SK-N-MC (cell line): ENCODE results near the gene TNK2.
A peak's percentile ranks its signal among the peaks of the same experiment; 100 is the strongest.
"Not testable (repeated sequence)": the region's sequence is repeated elsewhere in the genome, so short reads cannot be mapped to it uniquely, and the experiment has no call there.

Experiments used
- DNase-seq: peaks from one replicate; pipeline ENCODE4 v3.0.0-alpha.2; 2011; ENCODE audit warnings: low read depth, low spot score
- H3K27ac ChIP-seq: fragments of 200-600 bp; sonication (generic); 2 replicates; pipeline ENCODE4 v1.5.1; 2016; ENCODE audit warnings: mixed run types
- H3K36me3 ChIP-seq: fragments of 200-600 bp; sonication (generic); 2 replicates; pipeline ENCODE4 v1.6.1; 2017; ENCODE audit warnings: antibody characterized with exemption, low read length, mixed read lengths; ENCODE audit not compliant: insufficient read depth
- H3K4me3 ChIP-seq: fragments of 200-600 bp; sonication (generic); 2 replicates; pipeline ENCODE4 v1.5.1; 2016
- H3K9ac ChIP-seq: fragments of 200-600 bp; sonication (generic); 2 replicates; pipeline ENCODE4 v1.8.0; 2017; ENCODE audit warnings: mixed run types, mixed read lengths; ENCODE audit not compliant: insufficient read length
- H3K9me3 ChIP-seq: fragments of 200-600 bp; sonication (generic); 2 replicates; pipeline ENCODE4 v1.6.1; 2017; ENCODE audit warnings: low read depth, mild to moderate bottlenecking, antibody characterized with exemption, low read length, moderate library complexity, mixed read lengths
- EZH2 ChIP-seq: fragments of 200-600 bp; sonication (generic); IDR thresholded peaks from one replicate; pipeline ENCODE4 v1.6.1; 2017; ENCODE audit warnings: antibody characterized with exemption
- FOXP2 ChIP-seq: optimal IDR thresholded peaks from 2 replicates; pipeline ENCODE3; 2011; ENCODE audit warnings: mild to moderate bottlenecking, moderate library complexity; ENCODE audit not compliant: insufficient read depth; ENCODE audit errors: extremely low read length, control extremely low read depth
- POLR2AphosphoS5 ChIP-seq: IDR thresholded peaks from 2 replicates; pipeline ENCODE4 v1.6.1; 2012; ENCODE audit warnings: mild to moderate bottlenecking, low read depth, low read length, borderline replicate concordance

The TNK2 gene

GRCh38 chr3:195939526-195940470 lies 31.4 kb upstream of the TNK2 start:
- not testable (repeated sequence) for H3K9ac ChIP-seq, H3K27ac ChIP-seq, H3K4me3 ChIP-seq, H3K9me3 ChIP-seq, H3K36me3 ChIP-seq, DNase-seq

GRCh38 chr3:195933044-195933430 lies 24.7 kb upstream of the TNK2 start:
- DNase-seq, H3K9me3 ChIP-seq, H3K27ac ChIP-seq, H3K36me3 ChIP-seq, H3K4me3 ChIP-seq, H3K9ac ChIP-seq: not testable (repeated sequence)

- H3K27ac ChIP-seq: no peak overlapping the region
- H3K4me3 ChIP-seq: no peak overlapping the region
- no peaks in the 10 kb centered on the region for H3K9me3 ChIP-seq
- no peak overlapping the region for H3K9ac ChIP-seq
- no peak for TF ChIP-seq FOXP2
- no peak for DNase-seq
- no peaks in the 10 kb centered on the region for H3K36me3 ChIP-seq
Measured at GRCh38 chr3:195932418-195933043, 24.2 kb upstream of the TNK2 start.

DNA sequence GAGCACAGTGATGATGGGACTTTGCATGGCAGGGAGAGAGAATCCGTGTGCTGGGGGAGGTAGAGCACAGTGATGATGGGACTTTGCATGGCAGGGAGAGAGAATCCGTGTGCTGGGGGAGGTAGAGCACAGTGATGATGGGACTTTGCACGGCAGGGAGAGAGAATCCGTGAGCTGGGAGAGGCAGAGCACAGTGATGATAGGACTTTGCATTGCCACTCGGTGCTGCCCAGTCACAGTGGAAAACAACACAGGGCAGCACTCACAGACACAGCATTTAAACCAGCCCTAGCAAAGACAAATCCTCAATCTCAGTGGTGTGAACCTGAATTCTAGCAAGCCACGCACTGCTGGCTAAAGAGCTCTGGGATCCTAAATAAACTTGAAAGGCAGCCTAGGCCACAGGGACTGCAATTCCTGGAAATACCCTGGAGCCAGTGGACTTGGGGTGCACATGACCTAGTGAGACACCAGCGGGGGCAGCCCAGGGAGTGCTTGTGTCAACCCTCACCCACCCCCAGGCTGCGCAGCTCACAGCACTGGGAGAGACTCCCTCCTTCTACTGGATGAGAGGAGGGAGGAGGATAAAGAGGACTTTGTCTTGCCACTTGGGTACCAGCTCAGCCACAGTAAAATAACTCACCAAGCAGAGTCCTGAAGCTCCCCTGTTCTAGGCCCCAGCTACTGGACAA lies 23.4 kb upstream of the TNK2 start:
- Histone ChIP-seq H3K9ac (no peak overlapping the region), H3K4me3 (no peak overlapping the region), H3K27ac (no peak overlapping the region), H3K36me3 (no peaks in the 10 kb centered on the region), H3K9me3 (no peaks in the 10 kb centered on the region)
- TF ChIP-seq POLR2AphosphoS5 (no peak), EZH2 (no peak), FOXP2 (no peak)
- DNase-seq: no peak

GRCh38 chr3:195929452-195929851 lies 21.1 kb upstream of the TNK2 start:
- H3K9me3 ChIP-seq: no peaks in the 10 kb centered on the region
- DNase-seq: no peak
- no peak for TF ChIP-seq POLR2AphosphoS5
- no peak for TF ChIP-seq EZH2
- TF ChIP-seq FOXP2: no peak
- H3K9ac ChIP-seq: no peak overlapping the region
- no peak overlapping the region for H3K27ac ChIP-seq
- H3K36me3 ChIP-seq: no peaks in the 10 kb centered on the region
- H3K4me3 ChIP-seq: no peak overlapping the region

GRCh38 chr3:195921334-195921791 lies 13.0 kb upstream of the TNK2 start:
- Histone ChIP-seq H3K9me3 (no peaks in the 10 kb centered on the region), H3K36me3 (no peaks in the 10 kb centered on the region), H3K27ac (no peak overlapping the region), H3K9ac (no peak overlapping the region), H3K4me3 (peak overlapping the region; percentile 32)
- TF ChIP-seq EZH2 (no peak), FOXP2 (no peak), POLR2AphosphoS5 (no peak)
- no peak for DNase-seq

- H3K27ac ChIP-seq: no peak overlapping the region
- TF ChIP-seq EZH2: no peak
- TF ChIP-seq FOXP2: no peak
- TF ChIP-seq POLR2AphosphoS5: no peak
- no peaks in the 10 kb centered on the region for H3K9me3 ChIP-seq
- no peak overlapping the region for H3K4me3 ChIP-seq
- H3K36me3 ChIP-seq: no peaks in the 10 kb centered on the region
- no peak for DNase-seq
- no peak overlapping the region for H3K9ac ChIP-seq
Measured at GRCh38 chr3:195918176-195918575, 9.8 kb upstream of the TNK2 start.

DNA sequence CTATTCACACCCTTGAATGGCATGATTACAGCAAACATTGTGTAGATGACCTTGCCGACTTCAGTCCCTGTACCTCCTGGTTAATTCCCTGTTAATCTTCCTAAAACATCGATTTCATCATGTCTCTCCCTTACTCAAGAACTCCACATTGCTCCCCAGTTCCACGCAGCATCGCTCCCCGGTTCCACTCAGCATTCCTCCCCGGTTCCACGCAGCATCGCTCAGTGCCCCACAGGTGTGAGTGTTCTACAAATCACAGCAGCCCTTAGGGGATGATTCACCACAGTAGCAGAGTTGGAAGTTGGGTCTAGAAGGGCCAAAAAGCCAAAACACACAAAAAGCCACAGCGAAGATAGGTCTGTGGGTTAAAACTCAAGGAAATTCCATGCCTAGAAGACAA lies 8.6 kb upstream of the TNK2 start:
- no peaks in the 10 kb centered on the region for H3K36me3 ChIP-seq
- no peak overlapping the region for H3K27ac ChIP-seq
- H3K9ac ChIP-seq: no peak overlapping the region
- H3K9me3 ChIP-seq: no peaks in the 10 kb centered on the region
- TF ChIP-seq FOXP2 (no peak), EZH2 (no peak), POLR2AphosphoS5 (no peak)
- no peak overlapping the region for H3K4me3 ChIP-seq
- DNase-seq: no peak

DNA sequence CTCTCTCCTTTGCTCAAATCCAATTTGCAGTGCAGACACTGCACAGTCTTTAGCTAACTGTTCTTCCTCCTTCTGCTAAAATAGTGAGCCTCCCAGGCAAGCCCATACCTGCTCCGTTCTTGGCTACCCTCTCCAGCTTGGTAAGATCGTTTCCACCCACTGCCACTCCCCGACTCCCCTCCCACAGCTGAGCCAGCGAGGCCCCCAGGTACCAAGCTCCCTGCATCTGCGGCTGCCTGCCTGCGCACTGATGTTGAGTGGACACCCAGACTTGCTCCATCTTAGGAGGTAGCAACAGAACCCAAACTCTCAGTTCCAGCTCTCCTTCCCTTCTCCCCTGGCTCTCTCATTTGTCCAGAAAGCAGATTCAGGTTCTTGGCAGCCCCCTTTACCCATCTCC lies 7.9 kb upstream of the TNK2 start:
- H3K27ac ChIP-seq: no peak overlapping the region
- no peak overlapping the region for H3K9ac ChIP-seq
- TF ChIP-seq FOXP2 (no peak), EZH2 (no peak), POLR2AphosphoS5 (no peak)
- DNase-seq: no peak
- no peaks in the 10 kb centered on the region for H3K36me3 ChIP-seq
- H3K9me3 ChIP-seq: no peaks in the 10 kb centered on the region
- no peak overlapping the region for H3K4me3 ChIP-seq
